ENCODE measurements around the gene GPR18.
"Not testable (repeated sequence)": the region's sequence is repeated elsewhere in the genome, so short reads cannot be mapped to it uniquely, and the experiment has no call there.

- TF ChIP-seq, protein P1, sequence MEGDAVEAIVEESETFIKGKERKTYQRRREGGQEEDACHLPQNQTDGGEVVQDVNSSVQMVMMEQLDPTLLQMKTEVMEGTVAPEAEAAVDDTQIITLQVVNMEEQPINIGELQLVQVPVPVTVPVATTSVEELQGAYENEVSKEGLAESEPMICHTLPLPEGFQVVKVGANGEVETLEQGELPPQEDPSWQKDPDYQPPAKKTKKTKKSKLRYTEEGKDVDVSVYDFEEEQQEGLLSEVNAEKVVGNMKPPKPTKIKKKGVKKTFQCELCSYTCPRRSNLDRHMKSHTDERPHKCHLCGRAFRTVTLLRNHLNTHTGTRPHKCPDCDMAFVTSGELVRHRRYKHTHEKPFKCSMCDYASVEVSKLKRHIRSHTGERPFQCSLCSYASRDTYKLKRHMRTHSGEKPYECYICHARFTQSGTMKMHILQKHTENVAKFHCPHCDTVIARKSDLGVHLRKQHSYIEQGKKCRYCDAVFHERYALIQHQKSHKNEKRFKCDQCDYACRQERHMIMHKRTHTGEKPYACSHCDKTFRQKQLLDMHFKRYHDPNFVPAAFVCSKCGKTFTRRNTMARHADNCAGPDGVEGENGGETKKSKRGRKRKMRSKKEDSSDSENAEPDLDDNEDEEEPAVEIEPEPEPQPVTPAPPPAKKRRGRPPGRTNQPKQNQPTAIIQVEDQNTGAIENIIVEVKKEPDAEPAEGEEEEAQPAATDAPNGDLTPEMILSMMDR (IDR thresholded peaks at IDR 0.05; ENCODE audit: low read depth, low read length, poor library complexity, severe bottlenecking): not testable (repeated sequence)
- not testable (repeated sequence) for TF ChIP-seq EZH2phosphoT487 (IDR thresholded peaks at IDR 0.05; ENCODE audit: borderline replicate concordance, low read length)
These were observed 8.6 kb downstream of the GPR18 start for GRCh38 chr13:99249606-99250005.
